MCF 10A (cell line): ENCODE measurements around the gene THOC7. TPM values are rescaled to one million over a fixed set of nuclear protein-coding genes. Genes with fewer than 3 reads are reported as not detected.

Experiments used
- BruUV-seq: library from RNA; stranded (reverse); fragments of 400-500 nt; replicated peaks from 2 replicates; lab custom pipeline; 2021; lab: Mats Ljungman, UMichigan
- CTCF ChIA-PET: fragments of 300-600 bp; sonication (Branson Sonifier 250); formaldehyde crosslinking; extraction: SDS; loops from one replicate; lab custom pipeline; 2021; ENCODE audit warnings: antibody characterized with exemption, inconsistent platforms; lab: Yijun Ruan, JAX
- POLR2A ChIA-PET: fragments of 300-600, 350-650 bp; sonication (Branson Sonifier 250); formaldehyde crosslinking; extraction: SDS; loops from one replicate; lab custom pipeline; 2020; ENCODE audit warnings: antibody characterized with exemption, inconsistent platforms; lab: Yijun Ruan, JAX
- DNase-seq: peaks from one replicate; pipeline ENCODE4 v3.0.0-alpha.2; 2018; ENCODE audit not compliant: unreplicated experiment
- H3K27ac Mint-ChIP-seq: one replicate; pipeline ENCODE4 v1.8.0; 2022; ENCODE audit warnings: mild to moderate bottlenecking, low read depth, mixed read lengths; ENCODE audit not compliant: unreplicated experiment
- H3K27me3 Mint-ChIP-seq: one replicate; pipeline ENCODE4 v1.8.0; 2022; ENCODE audit warnings: mixed read lengths; ENCODE audit not compliant: insufficient read depth, unreplicated experiment
- H3K36me3 Mint-ChIP-seq: one replicate; pipeline ENCODE4 v1.8.0; 2022; ENCODE audit warnings: mild to moderate bottlenecking, moderate library complexity, mixed read lengths; ENCODE audit not compliant: insufficient read depth, unreplicated experiment
- H3K4me1 Mint-ChIP-seq: one replicate; pipeline ENCODE4 v1.8.0; 2022; ENCODE audit warnings: mixed read lengths; ENCODE audit not compliant: insufficient read depth, unreplicated experiment
- H3K4me3 Mint-ChIP-seq: one replicate; pipeline ENCODE4 v1.8.0; 2022; ENCODE audit warnings: mild to moderate bottlenecking, moderate library complexity, mixed read lengths; ENCODE audit not compliant: unreplicated experiment
- H3K9me3 Mint-ChIP-seq: one replicate; pipeline ENCODE4 v1.8.0; 2022; ENCODE audit warnings: mixed read lengths; ENCODE audit not compliant: unreplicated experiment
- CTCF ChIP-seq: fragments of 200-600 bp; IDR thresholded peaks from one replicate; pipeline ENCODE4 v1.8.0; 2022; ENCODE audit warnings: antibody characterized with exemption, mild to moderate bottlenecking; ENCODE audit not compliant: unreplicated experiment
- intact Hi-C: fragments of 100-400 bp; cut with micrococcal nuclease; formaldehyde crosslinking; loops from 2 replicates; pipeline ENCODE4 v1.14.1; 2022
- total RNA-seq: library from RNA; stranded (reverse); gene quantifications from 2 replicates; pipeline ENCODE4 v1.2.3, GENCODE V29; 2022

THOC7 gene
- total RNA-seq, 1 experiment from 2014 or later, result 117 TPM

- intact Hi-C loops, result no loop called here
- no peaks in the 10 kb centered on the region for H3K27me3 Mint-ChIP-seq
- DNase-seq, result no peak
- CTCF ChIA-PET, result interaction anchor here (0.6 to 5.7 kb wide), 6 partner anchors 12 to 1728 kb away, joined by 3 to 42 read pairs (median 4); partner anchors contain the start of gene C3orf49
- peaks cover under 1% of the 10 kb centered on the region for H3K4me1 Mint-ChIP-seq
- no peak overlapping the region for H3K4me3 Mint-ChIP-seq
- no peak overlapping the region for H3K27ac Mint-ChIP-seq
- H3K36me3 Mint-ChIP-seq, result peaks cover 73% of the 10 kb centered on the region
- no peak for TF ChIP-seq CTCF
- no peaks in the 10 kb centered on the region for H3K9me3 Mint-ChIP-seq
- no TSS peak for BruUV-seq
- POLR2A ChIA-PET, result interaction anchor here (0.7 kb wide), 1 partner anchor 28 kb away, joined by 3 read pairs; no protein-coding TSS in a partner anchor
Measured at GRCh38 chr3:63830526-63830925, 33.1 kb downstream of the THOC7 start.

GRCh38 chr3:63824309-63824708 is 39.3 kb downstream of the THOC7 start:
- Mint-ChIP-seq H3K4me3 (no peak overlapping the region), H3K9me3 (no peaks in the 10 kb centered on the region), H3K36me3 (peaks cover 18% of the 10 kb centered on the region), H3K27me3 (no peaks in the 10 kb centered on the region), H3K27ac (peak overlapping the region; percentile 83), H3K4me1 (peaks cover 12% of the 10 kb centered on the region)
- no peak for TF ChIP-seq CTCF
- no TSS peak for BruUV-seq
- ChIA-PET POLR2A (interaction anchor here (0.6 to 0.7 kb wide), 3 partner anchors 481 to 1211 kb away, joined by 3 to 5 read pairs (median 3); no protein-coding TSS in a partner anchor), CTCF (interaction anchor here (0.7 to 16.7 kb wide), 3 partner anchors 10 to 471 kb away, joined by 3 to 401 read pairs (median 14); no protein-coding TSS in a partner anchor)
- intact Hi-C loops, result no loop called here
- peak; percentile 69 for DNase-seq

- peaks cover 4% of the 10 kb centered on the region for H3K4me1 Mint-ChIP-seq
- no peaks in the 10 kb centered on the region for H3K9me3 Mint-ChIP-seq
- BruUV-seq, result no TSS peak
- ChIA-PET POLR2A (no interaction called here), CTCF (interaction anchor here (0.6 to 16.7 kb wide), 28 partner anchors 9 to 1197 kb away, joined by 3 to 401 read pairs (median 4); no protein-coding TSS in a partner anchor)
- no peak for DNase-seq
- no peak within 1 kb of the TSS for H3K4me3 Mint-ChIP-seq
- H3K27me3 Mint-ChIP-seq, result no peaks in the 10 kb centered on the region
- no peak within 1 kb of the TSS for H3K27ac Mint-ChIP-seq
- TF ChIP-seq CTCF, result no peak
- intact Hi-C loops, result loop anchor here (5.0 kb wide), 1 partner anchor 173 kb away; no protein-coding TSS in a partner anchor
- H3K36me3 Mint-ChIP-seq, result no peaks in the 10 kb centered on the region
Measured at GRCh38 chr3:63819151-63819398, 44.5 kb downstream of the THOC7 start, which contains the start of gene C3orf49. Gene C3orf49, plus strand, starts transcription at chr3:63819299. Its CDS starts 173 bp downstream, at chr3:63819472.

- no peaks in the 10 kb centered on the region for H3K9me3 Mint-ChIP-seq
- CTCF ChIA-PET, result interaction anchor here (0.5 to 16.7 kb wide), 38 partner anchors 13 to 1530 kb away, joined by 3 to 401 read pairs (median 4); no protein-coding TSS in a partner anchor
Measured at GRCh38 chr3:63818282-63819150, 45.1 kb downstream of the THOC7 start.

More at GRCh38 chr3:63818282-63819150, 45.1 kb downstream of the THOC7 start:
- Mint-ChIP-seq H3K4me3 (no peak overlapping the region), H3K27ac (no peak overlapping the region), H3K27me3 (no peaks in the 10 kb centered on the region), H3K36me3 (no peaks in the 10 kb centered on the region), H3K4me1 (peaks cover 4% of the 10 kb centered on the region)
- POLR2A ChIA-PET, result no interaction called here
- intact Hi-C loops, result loop anchor here (1.0 to 5.0 kb wide), 3 partner anchors 26 to 467 kb away; no protein-coding TSS in a partner anchor
- peak; percentile 71 for DNase-seq
- TF ChIP-seq CTCF, result peak; percentile 74
- no TSS peak for BruUV-seq
